Hepatocyte (in vitro differentiated cells): ENCODE data around the gene DUOXA1.

Experiments
- EZH2 ChIP-seq: fragments of 200-600 bp; sonication (generic); IDR thresholded peaks from 2 replicates; pipeline ENCODE4 v1.6.1; 2016; ENCODE audit warnings: antibody characterized with exemption, mild to moderate bottlenecking, borderline replicate concordance
- TF ChIP-seq, protein P1 (sequence below): fragments of 200-600 bp; sonication (generic); IDR thresholded peaks from 2 replicates; pipeline ENCODE4 v1.5.1; 2016; ENCODE audit warnings: antibody characterized with exemption, mild to moderate bottlenecking; ENCODE audit not compliant: poor library complexity

DNA sequence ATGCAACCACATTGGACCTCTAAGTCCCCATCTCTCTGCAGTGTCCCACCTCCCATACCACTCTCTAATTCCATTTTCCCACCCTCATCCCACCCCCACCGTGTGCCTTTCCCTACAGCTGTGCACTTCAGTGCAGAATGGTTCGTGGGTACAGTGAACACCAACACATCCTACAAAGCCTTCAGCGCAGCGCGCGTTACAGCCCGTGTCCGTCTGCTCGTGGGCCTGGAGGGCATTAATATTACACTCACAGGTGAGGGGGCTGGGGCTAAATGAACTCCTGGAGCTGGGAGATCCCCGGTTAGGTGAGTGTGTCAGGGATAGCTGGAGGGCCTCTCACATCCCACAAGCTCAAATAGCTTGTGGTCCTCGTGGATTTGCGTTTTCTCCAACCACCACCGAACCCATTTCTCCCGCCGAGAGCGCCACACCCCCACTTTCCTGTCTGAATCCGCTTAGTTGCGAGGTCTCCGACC is 13.6 kb downstream of the DUOXA1 start:
- TF ChIP-seq, protein P1, sequence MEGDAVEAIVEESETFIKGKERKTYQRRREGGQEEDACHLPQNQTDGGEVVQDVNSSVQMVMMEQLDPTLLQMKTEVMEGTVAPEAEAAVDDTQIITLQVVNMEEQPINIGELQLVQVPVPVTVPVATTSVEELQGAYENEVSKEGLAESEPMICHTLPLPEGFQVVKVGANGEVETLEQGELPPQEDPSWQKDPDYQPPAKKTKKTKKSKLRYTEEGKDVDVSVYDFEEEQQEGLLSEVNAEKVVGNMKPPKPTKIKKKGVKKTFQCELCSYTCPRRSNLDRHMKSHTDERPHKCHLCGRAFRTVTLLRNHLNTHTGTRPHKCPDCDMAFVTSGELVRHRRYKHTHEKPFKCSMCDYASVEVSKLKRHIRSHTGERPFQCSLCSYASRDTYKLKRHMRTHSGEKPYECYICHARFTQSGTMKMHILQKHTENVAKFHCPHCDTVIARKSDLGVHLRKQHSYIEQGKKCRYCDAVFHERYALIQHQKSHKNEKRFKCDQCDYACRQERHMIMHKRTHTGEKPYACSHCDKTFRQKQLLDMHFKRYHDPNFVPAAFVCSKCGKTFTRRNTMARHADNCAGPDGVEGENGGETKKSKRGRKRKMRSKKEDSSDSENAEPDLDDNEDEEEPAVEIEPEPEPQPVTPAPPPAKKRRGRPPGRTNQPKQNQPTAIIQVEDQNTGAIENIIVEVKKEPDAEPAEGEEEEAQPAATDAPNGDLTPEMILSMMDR, result no peak
- no peak for TF ChIP-seq EZH2
